IMR-90 (cell line): ENCODE measurements around the gene SHROOM4. TPM values are rescaled to one million over a fixed set of nuclear protein-coding genes. Genes with fewer than 3 reads are reported as not detected.

Source experiments
- ATAC-seq: fragments of 200-7000 bp; cut with Tn5 transposase; 2 replicates; pipeline ENCODE4 v1.9.1; 2020; ENCODE audit warnings: low read depth, mild to moderate bottlenecking, moderate library complexity
- BruUV-seq: library from RNA; stranded (reverse); fragments of 400-500 nt; replicated peaks from 2 replicates; lab custom pipeline; 2021; lab: Mats Ljungman, UMichigan
- CTCF ChIA-PET: fragments of 300-600 bp; formaldehyde crosslinking; extraction: SDS; loops from one replicate; lab custom pipeline; 2021; ENCODE audit warnings: antibody characterized with exemption; lab: Yijun Ruan, JAX
- POLR2A ChIA-PET: fragments of 300-600 bp; sonication (Branson Sonifier 250); formaldehyde crosslinking; loops from one replicate; lab custom pipeline; 2022; ENCODE audit warnings: antibody characterized with exemption; ENCODE audit not compliant: unreplicated experiment; lab: Charles Lee
- DNase-seq: peaks from one replicate; pipeline ENCODE4 v3.0.0; 2013
- H2AFZ ChIP-seq: replicated peaks from 2 replicates; pipeline ENCODE3; 2013; ENCODE audit warnings: low read length, mild to moderate bottlenecking; ENCODE audit not compliant: poor library complexity
- H2AK5ac ChIP-seq: 2 replicates; pipeline ENCODE4 v1.6.1; 2013; ENCODE audit warnings: low read depth, low read length, inconsistent platforms
- H2AK9ac ChIP-seq: replicated peaks from 2 replicates; pipeline ENCODE3; 2013; ENCODE audit warnings: mild to moderate bottlenecking, low read depth, low read length, moderate library complexity; ENCODE audit not compliant: poor library complexity
- H2BK120ac ChIP-seq: 2 replicates; pipeline ENCODE4 v1.6.1; 2013; ENCODE audit warnings: low read depth, low read length, inconsistent platforms
- H2BK15ac ChIP-seq: 3 replicates; pipeline ENCODE4 v1.6.1; 2013; ENCODE audit warnings: low read depth, low read length, inconsistent platforms
- H2BK20ac ChIP-seq: 2 replicates; pipeline ENCODE4 v1.6.1; 2013; ENCODE audit warnings: low read depth, mild to moderate bottlenecking, inconsistent platforms, low read length, moderate library complexity
- H2BK5ac ChIP-seq: 2 replicates; pipeline ENCODE4 v1.6.1; 2013; ENCODE audit warnings: mild to moderate bottlenecking, low read depth, low read length, inconsistent platforms; ENCODE audit not compliant: poor library complexity, severe bottlenecking
- H3K14ac ChIP-seq: replicated peaks from 2 replicates; pipeline ENCODE4 v1.6.1; 2013; ENCODE audit warnings: low read depth, low read length, inconsistent platforms
- H3K18ac ChIP-seq: 2 replicates; pipeline ENCODE4 v1.6.1; 2013; ENCODE audit warnings: low read depth, low read length, control low read depth
- H3K23ac ChIP-seq: 2 replicates; pipeline ENCODE4 v1.6.1; 2013; ENCODE audit warnings: low read depth, low read length, inconsistent platforms
- H3K27ac ChIP-seq: 2 replicates; pipeline ENCODE4 v1.5.1; 2013; ENCODE audit warnings: mild to moderate bottlenecking, control low read depth, low read length; ENCODE audit not compliant: insufficient read depth
- H3K27me3 ChIP-seq: 2 replicates; pipeline ENCODE4 v1.6.1; 2013; ENCODE audit warnings: low read length; ENCODE audit not compliant: control insufficient read depth, insufficient read depth
- H3K36me3 ChIP-seq: 2 replicates; pipeline ENCODE4 v1.6.1; 2013; ENCODE audit warnings: low read length, mixed read lengths; ENCODE audit not compliant: control insufficient read depth, insufficient read depth
- H3K4ac ChIP-seq: 2 replicates; pipeline ENCODE4 v1.6.1; 2013; ENCODE audit warnings: low read depth, low read length, inconsistent platforms
- H3K4me1 ChIP-seq: 2 replicates; pipeline ENCODE4 v1.6.1; 2013; ENCODE audit warnings: low read length, mixed read lengths; ENCODE audit not compliant: control insufficient read depth, insufficient read depth
- H3K4me2 ChIP-seq: 2 replicates; pipeline ENCODE4 v1.6.1; 2013; ENCODE audit warnings: low read depth, mild to moderate bottlenecking, control low read depth, low read length, moderate library complexity
- H3K4me3 ChIP-seq: 2 replicates; pipeline ENCODE4 v1.5.1; 2013; ENCODE audit warnings: low read depth, mild to moderate bottlenecking, control low read depth, low read length, moderate library complexity; ENCODE audit not compliant: insufficient read depth
- H3K56ac ChIP-seq: 2 replicates; pipeline ENCODE4 v1.6.1; 2013; ENCODE audit warnings: low read length, inconsistent platforms; ENCODE audit not compliant: insufficient read depth; ENCODE audit errors: extremely low read depth
- H3K79me1 ChIP-seq, 2 experiments: 2 replicates each; pipeline ENCODE4 v1.6.1; 2013; ENCODE audit warnings: low read length in 2 of 2, inconsistent platforms in 1 of 2, low read depth in 1 of 2
- H3K9ac ChIP-seq: 2 replicates; pipeline ENCODE4 v1.6.1; 2013; ENCODE audit warnings: low read depth, low read length, control low read depth
- H3K9me1 ChIP-seq: 2 replicates; pipeline ENCODE4 v1.6.1; 2013; ENCODE audit warnings: low read length, inconsistent platforms; ENCODE audit not compliant: insufficient read depth
- H3K9me3 ChIP-seq: 2 replicates; pipeline ENCODE4 v1.6.1; 2013; ENCODE audit warnings: low read length; ENCODE audit not compliant: control insufficient read depth, insufficient read depth
- H4K20me1 ChIP-seq: 2 replicates; pipeline ENCODE4 v1.6.1; 2013; ENCODE audit warnings: low read length, inconsistent platforms; ENCODE audit not compliant: insufficient read depth
- H4K5ac ChIP-seq: 2 replicates; pipeline ENCODE4 v1.6.1; 2013; ENCODE audit warnings: mild to moderate bottlenecking, low read depth, low read length, control low read depth
- H4K8ac ChIP-seq, 2 experiments: 2 replicates each; pipeline ENCODE4 v1.6.1; 2013; ENCODE audit warnings: low read depth in 2 of 2, low read length in 2 of 2, control low read depth in 1 of 2, inconsistent platforms in 1 of 2
- H4K91ac ChIP-seq: 2 replicates; pipeline ENCODE4 v1.6.1; 2013; ENCODE audit warnings: low read depth, low read length, inconsistent platforms; ENCODE audit not compliant: insufficient read depth
- BHLHE40 ChIP-seq: fragments of 150-350 bp; IDR thresholded peaks from 2 replicates; pipeline ENCODE4 v1.6.1; 2016; ENCODE audit warnings: mild to moderate bottlenecking, low read depth, low read length
- CEBPB ChIP-seq: IDR thresholded peaks from 2 replicates; pipeline ENCODE4 v1.6.1; 2012; ENCODE audit warnings: low read depth, low read length, improper control_type of control experiment
- CHD1 ChIP-seq: IDR thresholded peaks from 2 replicates; pipeline ENCODE4 v1.6.1; 2012; ENCODE audit warnings: low read depth, low read length, improper control_type of control experiment
- CTCF ChIP-seq: conservative IDR thresholded peaks from 2 replicates; pipeline ENCODE4 v1.5.1; 2012; ENCODE audit warnings: mild to moderate bottlenecking, low read depth, low read length, improper control_type of control experiment
- ELK1 ChIP-seq: fragments of 150-350 bp; IDR thresholded peaks from 2 replicates; pipeline ENCODE4 v1.6.1; 2016; ENCODE audit warnings: low read depth, mild to moderate bottlenecking, low read length, moderate library complexity, borderline replicate concordance
- FOS ChIP-seq: fragments of 150-350 bp; IDR thresholded peaks from 2 replicates; pipeline ENCODE4 v1.6.1; 2016; ENCODE audit warnings: low read depth, low read length
- MAFK ChIP-seq: IDR thresholded peaks from 2 replicates; pipeline ENCODE4 v1.6.1; 2012; ENCODE audit warnings: low read depth, low read length, improper control_type of control experiment
- MAZ ChIP-seq: IDR thresholded peaks from 2 replicates; pipeline ENCODE4 v1.6.1; 2012; ENCODE audit warnings: low read depth, mild to moderate bottlenecking, low read length, improper control_type of control experiment, moderate library complexity, borderline replicate concordance
- MXI1 ChIP-seq: IDR thresholded peaks from 2 replicates; pipeline ENCODE4 v1.6.1; 2012; ENCODE audit warnings: low read depth, mild to moderate bottlenecking, low read length, moderate library complexity, borderline replicate concordance
- NFE2L2 ChIP-seq: fragments of 150-350 bp; IDR thresholded peaks from 2 replicates; pipeline ENCODE4 v1.6.1; 2016; ENCODE audit warnings: low read depth, mild to moderate bottlenecking, low read length
- POLR2A ChIP-seq: IDR thresholded peaks from 2 replicates; pipeline ENCODE4 v1.6.1; 2012; ENCODE audit warnings: mild to moderate bottlenecking, low read depth, low read length
- RAD21 ChIP-seq: IDR thresholded peaks from 2 replicates; pipeline ENCODE4 v1.6.1; 2012; ENCODE audit warnings: low read length, improper control_type of control experiment
- RCOR1 ChIP-seq: IDR thresholded peaks from 2 replicates; pipeline ENCODE4 v1.6.1; 2012; ENCODE audit warnings: mild to moderate bottlenecking, low read length, improper control_type of control experiment; ENCODE audit not compliant: insufficient replicate concordance
- RFX5 ChIP-seq: IDR thresholded peaks from 2 replicates; pipeline ENCODE4 v1.8.0; 2012; ENCODE audit warnings: low read depth, mild to moderate bottlenecking, low read length, moderate library complexity
- SMC3 ChIP-seq: fragments of 150-350 bp; IDR thresholded peaks from 2 replicates; pipeline ENCODE4 v1.6.1; 2016; ENCODE audit warnings: low read depth, mild to moderate bottlenecking, antibody characterized with exemption, low read length, moderate library complexity
- WGBS, 2 experiments: methylation state at CpG; one replicate each; pipeline versions ENCODE4 v1.1.5 to v1.1.7; 2013; ENCODE audit warnings: missing lambda C conversion rate in 2 of 2; ENCODE audit not compliant: insufficient read length in 1 of 2; ENCODE audit errors: extremely low coverage in 2 of 2; 5-methylcytosine and 5-hydroxymethylcytosine counted together
- dilution Hi-C: fragments of 300-500 bp; cut with HindIII; formaldehyde crosslinking; loops from one replicate; pipeline ENCODE4 v1.14.3; 2018; ENCODE audit warnings: low sequenced_read_pairs; ENCODE audit not compliant: unreplicated experiment
- in situ Hi-C: fragments of 300-500 bp; cut with MboI; formaldehyde crosslinking; loops from 3 replicates; pipeline ENCODE4 v1.14.3; 2019; ENCODE audit warnings: low sequenced_read_pairs, inconsistent platforms, mixed read lengths
- intact Hi-C: fragments of 100-400 bp; cut with micrococcal nuclease; formaldehyde crosslinking; loops from 2 replicates; pipeline ENCODE4 v1.10.0; 2022
- polyA plus RNA-seq, 3 experiments: library from polyadenylated mRNA; depleted of rRNA; stranded (reverse); fragments of >200 nt; gene quantifications; 2 replicates each; pipeline ENCODE4 v1.2.3, GENCODE V29; 2012; ENCODE audit warnings: low replicate concordance in 1 of 3
- total RNA-seq: library from RNA; depleted of rRNA; stranded (reverse); fragments of >200 nt; gene quantifications from 2 replicates; pipeline ENCODE4 v1.2.3, GENCODE V29; 2012

SHROOM4 gene
- total and polyA plus RNA-seq, 2 of the 4 experiments (the other 2 are of a cell fraction), result 1.0 to 2.2 TPM

- POLR2A ChIA-PET, result no interaction called here
- TF ChIP-seq MAZ (no peak), CTCF (no peak), MAFK (no peak), POLR2A (no peak), CHD1 (no peak), ELK1 (no peak), RAD21 (no peak), BHLHE40 (no peak), MXI1 (no peak), CEBPB (no peak), RCOR1 (no peak), RFX5 (no peak), NFE2L2 (no peak), FOS (no peak), SMC3 (no peak)
Measured at GRCh38 chrX:50812995-50813842, 775 bp downstream of the SHROOM4 start.

More at GRCh38 chrX:50812995-50813842, 775 bp downstream of the SHROOM4 start:
- CTCF ChIA-PET, result no interaction called here
- DNase-seq (peak; percentile 46), ATAC-seq (peak; percentile 61)
- intact Hi-C loops, result loop anchor here (5.0 kb wide), 2 partner anchors 89 to 116 kb away; no protein-coding TSS in a partner anchor
- H4K20me1 ChIP-seq, result no peaks in the 10 kb centered on the region
- peak overlapping the region; percentile 20 for H2AK9ac ChIP-seq
- in situ Hi-C loops, result no loop called here
- H2BK15ac ChIP-seq, result no peak overlapping the region
- H3K56ac ChIP-seq, result no peak overlapping the region
- no peak overlapping the region for H3K23ac ChIP-seq
- no peak overlapping the region for H2AK5ac ChIP-seq
- no peak overlapping the region for H4K5ac ChIP-seq
- 26% methylated on average over 6 of the region's 59 CpGs; no CpG with 5 or more reads in 1 of the 2 experiments for WGBS, 2 experiments
- no peak overlapping the region for H3K18ac ChIP-seq
- no peaks in the 10 kb centered on the region for H3K4me1 ChIP-seq
- H3K14ac ChIP-seq, result no peak overlapping the region
- no peak overlapping the region for H4K91ac ChIP-seq
- peak overlapping the region; percentile 50 for H3K4me3 ChIP-seq
- no peak overlapping the region; the same call in 1 of the 2 replicates for H3K27ac ChIP-seq
- peak overlapping the region; percentile 86 for H2AFZ ChIP-seq
- dilution Hi-C loops, result no loop called here
- no peak overlapping the region for H2BK120ac ChIP-seq
- H3K4me2 ChIP-seq, result peak overlapping the region; percentile 82
- H3K27me3 ChIP-seq, result no peaks in the 10 kb centered on the region; the same call in 1 of the 2 replicates
- H4K8ac ChIP-seq, result no peak overlapping the region; a peak in 1 of 4 replicates
- no peak overlapping the region for H2BK5ac ChIP-seq
- no peaks in the 10 kb centered on the region for H3K79me1 ChIP-seq
- H3K9ac ChIP-seq, result peak overlapping the region; percentile 20
- no TSS peak for BruUV-seq
- no peak overlapping the region; the same call in 1 of the 2 replicates for H3K4ac ChIP-seq
- no peak overlapping the region for H2BK20ac ChIP-seq
- H3K9me3 ChIP-seq, result no peaks in the 10 kb centered on the region
- H3K9me1 ChIP-seq, result no peaks in the 10 kb centered on the region
- no peaks in the 10 kb centered on the region for H3K36me3 ChIP-seq
